Measurements from ENCODE around the gene FOXL3.
A peak's percentile ranks its signal among the peaks of the same experiment; 100 is the strongest.
"Not testable (repeated sequence)": the region's sequence is repeated elsewhere in the genome, so short reads cannot be mapped to it uniquely, and the experiment has no call there.

The FOXL3 gene

GRCh38 chr7:260441-261281 lies 29.3 kb upstream of the FOXL3 start:
- H3K4me1 Mint-ChIP-seq (ENCODE audit: low read depth), result peaks cover 2% of the 10 kb centered on the region
- peaks cover 9% of the 10 kb centered on the region for H3K9me3 Mint-ChIP-seq
- H3K27me3 Mint-ChIP-seq (ENCODE audit: low read depth), result no peaks in the 10 kb centered on the region
- no peak overlapping the region for H3K4me3 Mint-ChIP-seq
- H3K36me3 Mint-ChIP-seq (ENCODE audit: low read depth), result peaks cover 5% of the 10 kb centered on the region
- H3K27ac Mint-ChIP-seq, result no peak overlapping the region

- Mint-ChIP-seq H3K9me3 (peaks cover 9% of the 10 kb centered on the region), H3K27ac (no peak overlapping the region), H3K4me3 (no peak overlapping the region), H3K27me3 (ENCODE audit: low read depth) (no peaks in the 10 kb centered on the region), H3K4me1 (ENCODE audit: low read depth) (peaks cover 2% of the 10 kb centered on the region), H3K36me3 (ENCODE audit: low read depth) (peaks cover 5% of the 10 kb centered on the region)
Measured at GRCh38 chr7:261341-262250, 28.4 kb upstream of the FOXL3 start.

- Mint-ChIP-seq H3K9me3 (peaks cover 9% of the 10 kb centered on the region), H3K27ac (no peak overlapping the region), H3K4me3 (no peak overlapping the region), H3K27me3 (ENCODE audit: low read depth) (no peaks in the 10 kb centered on the region), H3K36me3 (ENCODE audit: low read depth) (peaks cover 5% of the 10 kb centered on the region), H3K4me1 (ENCODE audit: low read depth) (peaks cover 2% of the 10 kb centered on the region)
Measured at GRCh38 chr7:262251-262572, 27.8 kb upstream of the FOXL3 start.

GRCh38 chr7:262631-263311 lies 27.2 kb upstream of the FOXL3 start:
- not testable (repeated sequence) for H3K27ac Mint-ChIP-seq; H3K9me3 Mint-ChIP-seq; H3K4me1 Mint-ChIP-seq (ENCODE audit: low read depth); H3K27me3 Mint-ChIP-seq (ENCODE audit: low read depth); H3K4me3 Mint-ChIP-seq; H3K36me3 Mint-ChIP-seq (ENCODE audit: low read depth)

GRCh38 chr7:263483-264351 lies 26.3 kb upstream of the FOXL3 start:
- not testable (repeated sequence) for H3K27ac Mint-ChIP-seq; H3K36me3 Mint-ChIP-seq (ENCODE audit: low read depth); H3K9me3 Mint-ChIP-seq; H3K27me3 Mint-ChIP-seq (ENCODE audit: low read depth); H3K4me1 Mint-ChIP-seq (ENCODE audit: low read depth); H3K4me3 Mint-ChIP-seq

GRCh38 chr7:264541-265191 lies 25.3 kb upstream of the FOXL3 start:
- peaks cover 9% of the 10 kb centered on the region for H3K9me3 Mint-ChIP-seq
- peaks cover 2% of the 10 kb centered on the region for H3K4me1 Mint-ChIP-seq (ENCODE audit: low read depth)
- H3K27me3 Mint-ChIP-seq (ENCODE audit: low read depth), result no peaks in the 10 kb centered on the region
- peaks cover 5% of the 10 kb centered on the region for H3K36me3 Mint-ChIP-seq (ENCODE audit: low read depth)
- peak overlapping the region; percentile 12 for H3K27ac Mint-ChIP-seq
- H3K4me3 Mint-ChIP-seq, result no peak overlapping the region

GRCh38 chr7:265192-265997 lies 24.6 kb upstream of the FOXL3 start:
- Mint-ChIP-seq H3K4me1 (ENCODE audit: low read depth) (peaks cover 2% of the 10 kb centered on the region), H3K27ac (no peak overlapping the region), H3K4me3 (no peak overlapping the region), H3K9me3 (peaks cover 9% of the 10 kb centered on the region), H3K36me3 (ENCODE audit: low read depth) (peaks cover 5% of the 10 kb centered on the region), H3K27me3 (ENCODE audit: low read depth) (no peaks in the 10 kb centered on the region)

GRCh38 chr7:265998-266850 lies 23.7 kb upstream of the FOXL3 start:
- H3K4me3 Mint-ChIP-seq, result no peak overlapping the region
- no peaks in the 10 kb centered on the region for H3K27me3 Mint-ChIP-seq (ENCODE audit: low read depth)
- H3K9me3 Mint-ChIP-seq, result peaks cover 9% of the 10 kb centered on the region
- H3K27ac Mint-ChIP-seq, result no peak overlapping the region
- peaks cover 2% of the 10 kb centered on the region for H3K4me1 Mint-ChIP-seq (ENCODE audit: low read depth)
- H3K36me3 Mint-ChIP-seq (ENCODE audit: low read depth), result peaks cover 5% of the 10 kb centered on the region

- H3K27ac Mint-ChIP-seq, result no peak overlapping the region
Measured at GRCh38 chr7:266851-267840, 22.8 kb upstream of the FOXL3 start.

GRCh38 chr7:268991-269390 lies 21.0 kb upstream of the FOXL3 start:
- H3K27me3 Mint-ChIP-seq (ENCODE audit: low read depth), result no peaks in the 10 kb centered on the region
- H3K4me1 Mint-ChIP-seq (ENCODE audit: low read depth), result no peaks in the 10 kb centered on the region
- no peak overlapping the region for H3K27ac Mint-ChIP-seq
- H3K9me3 Mint-ChIP-seq, result peaks cover 10% of the 10 kb centered on the region
- no peak overlapping the region for H3K4me3 Mint-ChIP-seq
- H3K36me3 Mint-ChIP-seq (ENCODE audit: low read depth), result no peaks in the 10 kb centered on the region

More at GRCh38 chr7:266851-267840, 22.8 kb upstream of the FOXL3 start:
- H3K9me3 Mint-ChIP-seq, result peaks cover 5% of the 10 kb centered on the region
- peaks cover 2% of the 10 kb centered on the region for H3K4me1 Mint-ChIP-seq (ENCODE audit: low read depth)
- no peaks in the 10 kb centered on the region for H3K27me3 Mint-ChIP-seq (ENCODE audit: low read depth)
- no peak overlapping the region for H3K4me3 Mint-ChIP-seq
- peaks cover 5% of the 10 kb centered on the region for H3K36me3 Mint-ChIP-seq (ENCODE audit: low read depth)

GRCh38 chr7:269721-270120 lies 20.2 kb upstream of the FOXL3 start:
- Mint-ChIP-seq H3K4me3 (no peak overlapping the region), H3K9me3 (peaks cover 10% of the 10 kb centered on the region), H3K27me3 (ENCODE audit: low read depth) (no peaks in the 10 kb centered on the region), H3K36me3 (ENCODE audit: low read depth) (no peaks in the 10 kb centered on the region), H3K27ac (no peak overlapping the region), H3K4me1 (ENCODE audit: low read depth) (no peaks in the 10 kb centered on the region)
